ENCODE results near the gene APOO. TPM values are rescaled to one million over a fixed set of nuclear protein-coding genes. Genes with fewer than 3 reads are reported as not detected.

The APOO gene
- polyA plus RNA-seq, 1 donor (not counting 4 experiments of a cell fraction or from before 2014, with no cell fraction given) = 22.7 TPM

DNA sequence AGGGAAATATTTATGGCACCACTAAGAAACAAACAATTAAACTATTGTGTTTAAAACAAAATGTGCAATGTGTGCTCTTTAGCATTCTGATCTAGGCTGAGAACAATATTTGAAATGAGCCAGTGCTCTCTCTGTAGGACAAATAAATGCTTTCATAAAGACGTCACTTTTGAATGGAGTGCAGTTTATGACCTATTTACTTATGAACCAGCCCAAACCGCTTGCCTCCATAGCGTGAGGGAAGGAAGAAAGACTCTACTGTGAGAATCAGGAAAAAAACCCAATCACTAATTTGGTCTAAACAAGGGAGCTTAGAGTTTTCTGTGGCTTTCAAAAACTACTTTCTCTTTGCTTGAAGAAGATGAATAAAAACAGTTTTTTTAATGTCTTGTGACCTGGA lies 85.3 kb downstream of the APOO start:
- Histone ChIP-seq H3K4me3 (ENCODE audit: control insufficient read depth in 2 of 3, extremely low read depth in 1 of 3, insufficient read depth in 2 of 3, low read depth in 1 of 3, low read length in 3 of 3) (no peak overlapping the region), H3K79me2 (ENCODE audit: control insufficient read depth, insufficient read depth, low read length) (no peaks in the 10 kb centered on the region), H4K20me1 (ENCODE audit: control insufficient read depth, extremely low read depth, insufficient read depth, low read length) (no peaks in the 10 kb centered on the region), H3K9me1 (ENCODE audit: control insufficient read depth, extremely low read depth, insufficient read depth, low read length) (no peaks in the 10 kb centered on the region), H3K4me1 (ENCODE audit: control insufficient read depth, extremely low read depth, insufficient read depth, low read length) (peaks cover 3% of the 10 kb centered on the region), H3K36me3 (ENCODE audit: control insufficient read depth in 2 of 2, extremely low read depth in 1 of 2, insufficient read depth in 2 of 2, low read length in 2 of 2) (no peaks in the 10 kb centered on the region), H2AFZ (ENCODE audit: control insufficient read depth, low read length) (no peak overlapping the region), H3K4me2 (ENCODE audit: control insufficient read depth, extremely low read depth, insufficient read depth, low read depth, low read length) (no peak overlapping the region), H3K27me3 (ENCODE audit: control insufficient read depth, extremely low read depth, insufficient read depth, low read length) (no peaks in the 10 kb centered on the region), H3K9me3 (ENCODE audit: control insufficient read depth, low read depth, low read length) (no peaks in the 10 kb centered on the region), H3K27ac (ENCODE audit: control insufficient read depth, insufficient read depth, low read length) (no peak overlapping the region), H3K9ac (ENCODE audit: control insufficient read depth, extremely low read depth, insufficient read depth, low read length) (no peak overlapping the region)
- no peak for TF ChIP-seq EZH2 (IDR thresholded peaks at IDR 0.05; ENCODE audit: low read length)
- TF ChIP-seq, protein P1, sequence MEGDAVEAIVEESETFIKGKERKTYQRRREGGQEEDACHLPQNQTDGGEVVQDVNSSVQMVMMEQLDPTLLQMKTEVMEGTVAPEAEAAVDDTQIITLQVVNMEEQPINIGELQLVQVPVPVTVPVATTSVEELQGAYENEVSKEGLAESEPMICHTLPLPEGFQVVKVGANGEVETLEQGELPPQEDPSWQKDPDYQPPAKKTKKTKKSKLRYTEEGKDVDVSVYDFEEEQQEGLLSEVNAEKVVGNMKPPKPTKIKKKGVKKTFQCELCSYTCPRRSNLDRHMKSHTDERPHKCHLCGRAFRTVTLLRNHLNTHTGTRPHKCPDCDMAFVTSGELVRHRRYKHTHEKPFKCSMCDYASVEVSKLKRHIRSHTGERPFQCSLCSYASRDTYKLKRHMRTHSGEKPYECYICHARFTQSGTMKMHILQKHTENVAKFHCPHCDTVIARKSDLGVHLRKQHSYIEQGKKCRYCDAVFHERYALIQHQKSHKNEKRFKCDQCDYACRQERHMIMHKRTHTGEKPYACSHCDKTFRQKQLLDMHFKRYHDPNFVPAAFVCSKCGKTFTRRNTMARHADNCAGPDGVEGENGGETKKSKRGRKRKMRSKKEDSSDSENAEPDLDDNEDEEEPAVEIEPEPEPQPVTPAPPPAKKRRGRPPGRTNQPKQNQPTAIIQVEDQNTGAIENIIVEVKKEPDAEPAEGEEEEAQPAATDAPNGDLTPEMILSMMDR (optimal IDR thresholded peaks at IDR 0.05 in 1 of 3, IDR thresholded peaks at IDR 0.05 in 1 of 3, conservative IDR thresholded peaks at IDR 0.05 in 1 of 3; ENCODE audit: extremely low read depth in 1 of 3, insufficient read depth in 2 of 3, low read length in 3 of 3) = no peak
- dilution Hi-C loops (cut with MboI; ENCODE audit: extremely low pct_ligation_motif_present, low sequenced_read_pairs) = no loop called here
- DNase-seq (ENCODE audit: low read depth, low spot score) = no peak
- no peak for FAIRE-seq

GRCh38 chrX:23821847-23822246 lies 85.9 kb downstream of the APOO start:
- DNase-seq (ENCODE audit: low read depth, low spot score) = no peak
- Histone ChIP-seq H3K36me3 (ENCODE audit: control insufficient read depth in 2 of 2, extremely low read depth in 1 of 2, insufficient read depth in 2 of 2, low read length in 2 of 2) (no peaks in the 10 kb centered on the region), H3K79me2 (ENCODE audit: control insufficient read depth, insufficient read depth, low read length) (no peaks in the 10 kb centered on the region), H3K9me3 (ENCODE audit: control insufficient read depth, low read depth, low read length) (no peaks in the 10 kb centered on the region), H3K4me1 (ENCODE audit: control insufficient read depth, extremely low read depth, insufficient read depth, low read length) (peaks cover 3% of the 10 kb centered on the region), H2AFZ (ENCODE audit: control insufficient read depth, low read length) (no peak overlapping the region), H3K9ac (ENCODE audit: control insufficient read depth, extremely low read depth, insufficient read depth, low read length) (no peak overlapping the region), H3K27ac (ENCODE audit: control insufficient read depth, insufficient read depth, low read length) (no peak overlapping the region), H3K9me1 (ENCODE audit: control insufficient read depth, extremely low read depth, insufficient read depth, low read length) (no peaks in the 10 kb centered on the region), H4K20me1 (ENCODE audit: control insufficient read depth, extremely low read depth, insufficient read depth, low read length) (no peaks in the 10 kb centered on the region), H3K4me3 (ENCODE audit: control insufficient read depth in 2 of 3, extremely low read depth in 1 of 3, insufficient read depth in 2 of 3, low read depth in 1 of 3, low read length in 3 of 3) (no peak overlapping the region), H3K4me2 (ENCODE audit: control insufficient read depth, extremely low read depth, insufficient read depth, low read depth, low read length) (no peak overlapping the region), H3K27me3 (ENCODE audit: control insufficient read depth, extremely low read depth, insufficient read depth, low read length) (no peaks in the 10 kb centered on the region)
- TF ChIP-seq, protein P1 (optimal IDR thresholded peaks at IDR 0.05 in 1 of 3, IDR thresholded peaks at IDR 0.05 in 1 of 3, conservative IDR thresholded peaks at IDR 0.05 in 1 of 3; ENCODE audit: extremely low read depth in 1 of 3, insufficient read depth in 2 of 3, low read length in 3 of 3) = no peak
- no peak for TF ChIP-seq EZH2 (IDR thresholded peaks at IDR 0.05; ENCODE audit: low read length)
- dilution Hi-C loops (cut with MboI; ENCODE audit: extremely low pct_ligation_motif_present, low sequenced_read_pairs) = no loop called here
- no peak for FAIRE-seq
